Activated T-cell treated with anti-CD3 and anti-CD28 coated beads, Interleukin-2, amount 50 U/mL, for 48 hours (primary cell): ENCODE data around the gene PKNOX2.
A peak's percentile ranks its signal among the peaks of the same experiment; 100 is the strongest.

ENCODE experiments used
- DNase-seq, 2 experiments: peaks; one replicate each; pipeline ENCODE4 v3.0.0-alpha.2; 2020

Gene PKNOX2

DNA sequence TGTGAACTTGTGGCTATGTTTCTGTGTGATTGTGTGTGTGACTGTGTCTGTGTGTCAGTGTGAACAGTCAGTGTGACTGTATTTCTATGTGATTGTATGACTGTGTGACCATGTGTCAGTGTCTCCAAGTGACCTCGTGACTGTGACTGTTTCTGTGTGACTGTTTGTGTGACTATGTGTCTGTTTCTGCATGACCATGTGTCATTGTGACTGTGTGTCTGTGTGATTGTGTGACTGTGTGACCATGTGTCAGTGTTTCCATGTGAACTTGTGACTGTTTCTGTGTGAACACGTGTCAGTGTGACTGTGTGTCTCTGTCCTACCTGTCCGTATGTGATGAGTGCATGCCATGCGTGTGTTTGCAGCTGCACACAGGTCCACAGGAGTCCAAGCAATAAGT, 8.8 kb upstream of the PKNOX2 start:
- DNase-seq = no peak

DNA sequence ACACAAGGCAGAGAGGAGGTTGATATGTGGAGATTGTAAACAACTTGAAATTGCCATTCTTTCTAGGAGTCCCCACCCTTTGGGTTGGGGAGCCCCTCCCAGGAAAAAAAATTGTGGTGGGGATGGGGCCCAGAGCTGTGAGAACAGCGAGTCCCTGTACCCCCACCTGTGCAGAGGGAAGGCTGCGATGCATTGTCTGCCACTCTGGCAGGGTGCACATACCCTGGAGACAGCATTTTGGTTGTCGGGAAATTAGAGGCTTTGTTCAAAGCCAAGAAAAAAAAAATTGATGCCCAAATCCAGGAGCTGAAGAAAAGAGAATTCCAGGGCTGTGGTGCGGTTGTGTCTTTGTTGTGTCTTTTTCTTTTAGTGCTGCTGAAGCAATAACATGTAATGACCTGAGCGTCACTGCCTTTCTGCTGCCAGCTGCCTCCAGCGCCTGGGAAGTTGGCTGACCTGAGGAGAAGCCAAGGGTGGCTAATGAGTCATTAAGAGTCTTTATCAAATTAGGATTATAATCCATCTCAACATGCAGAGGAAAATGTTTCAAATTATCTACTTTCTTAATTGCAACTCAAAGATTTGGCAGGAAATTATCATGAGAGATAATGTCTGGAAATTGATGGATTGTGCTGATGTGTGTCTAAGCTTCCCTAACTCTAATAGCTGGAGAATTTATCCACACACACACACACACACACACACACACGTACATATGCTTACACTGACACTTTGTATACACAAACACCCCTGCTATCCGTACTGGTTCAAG, 8.0 kb upstream of the PKNOX2 start:
- no peak for DNase-seq

GRCh38 chr11:125157118-125157733, 7.3 kb upstream of the PKNOX2 start:
- no peak for DNase-seq

DNA sequence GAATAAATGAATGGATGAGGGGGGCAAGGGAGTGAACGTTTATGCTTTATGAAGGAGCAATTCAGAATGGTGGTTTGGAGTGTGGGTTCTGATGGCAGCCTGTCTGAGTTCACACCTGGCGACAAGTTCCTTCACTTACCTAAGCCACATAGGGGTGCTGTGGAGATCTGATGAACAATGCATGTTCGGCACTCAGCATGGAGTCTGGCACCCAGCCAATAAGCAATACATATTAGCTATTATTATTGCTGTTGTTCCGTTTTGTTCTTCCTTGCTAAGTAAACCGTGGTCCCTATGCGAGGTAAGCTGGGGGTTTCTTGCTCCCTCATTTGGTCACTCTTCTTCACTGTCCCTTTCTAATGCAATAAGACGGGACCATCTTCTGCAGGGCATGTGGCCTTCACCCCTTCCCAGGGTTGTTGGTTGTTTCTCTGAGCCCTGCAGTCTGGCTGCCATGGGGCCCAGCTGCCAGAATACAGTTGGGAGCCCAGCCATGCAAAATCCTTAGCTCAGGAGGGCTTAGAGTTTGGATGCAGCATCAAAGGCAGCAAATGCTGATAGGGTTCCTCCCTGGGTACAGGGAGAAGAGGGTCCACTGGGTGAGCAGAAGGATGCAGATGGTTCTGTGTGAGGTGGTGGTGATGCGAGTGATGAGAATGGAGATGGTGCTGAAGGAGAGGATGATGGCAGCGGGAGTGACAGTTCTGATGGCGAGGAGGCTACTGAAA, 6.4 kb upstream of the PKNOX2 start:
- no peak for DNase-seq

GRCh38 chr11:125162743-125163142, 1.8 kb upstream of the PKNOX2 start:
- no peak for DNase-seq

DNA sequence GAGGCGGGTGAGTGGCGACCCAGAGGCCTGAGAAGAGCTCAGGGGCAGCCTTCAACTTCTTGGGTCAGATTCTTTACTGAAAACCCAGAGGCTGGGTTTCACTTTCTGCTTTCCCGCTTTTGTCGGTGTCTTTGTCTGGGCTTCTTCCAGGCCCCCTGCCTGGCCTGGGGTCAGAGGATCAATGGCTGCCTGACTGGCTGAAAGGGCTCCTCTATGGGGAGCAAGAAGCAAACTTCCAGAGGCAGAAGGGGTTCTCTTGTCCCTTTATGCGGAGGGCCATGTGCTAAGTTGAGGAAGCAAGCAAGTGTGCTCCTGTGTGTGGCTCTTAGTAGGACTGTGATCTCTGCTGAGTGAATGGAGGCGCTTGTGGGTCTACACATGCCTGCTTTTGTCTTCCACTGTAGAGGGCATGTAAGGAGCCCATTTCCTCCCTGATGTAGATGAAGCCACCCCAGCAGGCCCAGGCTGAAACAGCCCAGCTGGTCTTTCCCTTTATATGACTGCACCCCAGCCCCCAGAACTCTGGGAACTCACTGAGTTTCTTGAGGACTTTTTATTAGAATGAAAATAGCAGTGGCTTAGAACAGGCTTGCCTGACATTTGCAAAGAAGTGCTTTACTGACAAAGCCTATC, 1.0 kb upstream of the PKNOX2 start:
- no peak for DNase-seq

DNA sequence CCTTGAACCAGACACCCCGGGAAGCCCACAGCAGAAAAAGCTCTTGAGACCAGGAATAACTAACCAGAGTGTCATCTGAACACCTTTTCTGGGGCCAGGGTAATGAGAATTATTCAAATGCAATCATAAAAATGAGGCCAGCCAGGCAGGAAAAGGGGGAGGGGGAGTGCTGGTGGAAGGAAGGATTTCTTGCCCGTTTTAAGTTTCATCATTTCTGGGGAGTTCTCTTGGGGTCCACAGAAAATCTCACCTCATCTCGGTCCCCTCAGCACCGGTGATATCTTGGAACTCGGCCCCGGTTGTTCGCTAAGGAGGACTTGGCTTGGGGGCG, 495 bp upstream of the PKNOX2 start:
- DNase-seq = no peak

DNA sequence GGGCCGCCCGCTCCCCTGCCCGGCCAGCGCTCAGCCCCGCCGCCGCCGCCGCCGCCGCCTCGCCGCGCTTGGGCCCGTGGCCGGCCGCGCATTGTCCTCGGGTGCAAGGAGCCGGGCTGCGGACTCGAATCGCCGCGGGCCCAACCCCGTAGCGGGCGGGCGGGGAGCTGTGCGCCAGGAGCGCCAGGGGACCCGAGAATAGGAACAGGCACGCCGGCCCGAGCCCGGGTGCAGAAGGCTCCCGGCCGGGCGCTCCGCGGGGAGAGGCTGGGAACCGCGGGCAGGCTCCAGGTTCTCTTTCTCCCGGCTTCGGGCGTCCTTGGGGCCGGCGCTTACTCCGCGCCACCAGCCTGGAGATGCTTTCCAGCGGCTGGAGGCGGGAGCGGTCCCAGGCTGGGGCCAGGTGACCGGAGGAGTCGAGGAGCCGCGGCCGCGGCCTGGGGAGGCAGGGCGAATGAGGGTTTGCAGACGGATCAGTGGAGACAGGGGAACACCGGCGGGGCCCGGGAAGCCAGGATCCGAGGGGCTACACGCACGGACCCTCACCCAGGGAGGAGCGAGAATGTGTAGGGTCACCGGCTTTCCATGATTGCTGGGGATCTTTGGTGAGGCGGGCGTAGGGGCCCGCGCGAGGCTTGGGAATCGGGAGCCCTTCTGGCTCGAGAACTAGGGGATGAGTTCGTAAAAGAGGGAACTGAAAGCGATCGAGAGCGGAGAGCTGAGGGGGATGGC, 726 bp downstream of the PKNOX2 start:
- DNase-seq = peak; percentile 30 to 39

DNA sequence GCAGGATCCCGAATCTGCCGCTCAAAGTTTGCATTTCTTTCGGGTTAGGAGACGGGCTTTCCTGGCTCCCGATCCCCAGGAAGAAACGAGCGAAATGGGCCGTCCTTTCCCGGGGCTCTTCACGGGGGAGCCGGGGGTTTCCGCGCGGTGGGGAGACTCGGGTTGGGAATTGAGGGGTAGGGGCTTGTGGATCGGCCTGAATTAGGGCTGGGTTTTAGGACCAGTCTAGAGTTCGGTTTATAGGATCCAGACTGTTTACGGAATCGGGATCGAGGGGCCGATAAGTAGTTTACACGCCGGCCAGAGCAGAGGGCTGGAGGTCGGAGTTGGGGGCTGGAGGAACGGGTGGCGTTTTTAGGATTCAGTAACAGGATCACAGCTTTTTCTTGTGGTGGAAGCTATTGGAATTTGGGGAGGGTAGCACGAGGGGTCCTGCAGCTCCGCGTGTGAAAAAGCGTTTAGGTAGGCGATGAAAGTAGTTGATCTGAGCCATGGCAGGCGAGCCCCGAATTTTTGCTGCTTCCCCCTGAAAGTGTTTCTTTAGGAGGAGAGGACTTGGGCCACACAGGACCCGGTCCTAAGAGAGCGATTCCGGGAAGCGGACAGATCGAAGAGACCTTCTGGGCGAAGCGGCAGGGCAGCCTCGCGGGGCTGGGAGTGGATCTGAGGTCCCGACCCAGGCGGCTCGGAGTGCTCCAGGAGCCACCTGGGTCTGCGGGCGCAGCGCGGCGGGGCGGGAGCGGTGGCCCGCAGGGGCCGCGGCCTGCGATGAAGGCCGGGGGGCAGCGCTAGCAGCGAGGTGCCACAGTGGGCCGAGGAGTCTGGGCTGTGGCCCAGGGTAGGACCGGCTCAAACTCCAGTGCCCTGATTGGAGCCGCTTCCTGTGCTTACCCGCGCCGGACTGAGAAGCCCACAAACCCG, 1.6 kb downstream of the PKNOX2 start:
- DNase-seq = peak in 1 of 2 experiments; percentile 33

DNA sequence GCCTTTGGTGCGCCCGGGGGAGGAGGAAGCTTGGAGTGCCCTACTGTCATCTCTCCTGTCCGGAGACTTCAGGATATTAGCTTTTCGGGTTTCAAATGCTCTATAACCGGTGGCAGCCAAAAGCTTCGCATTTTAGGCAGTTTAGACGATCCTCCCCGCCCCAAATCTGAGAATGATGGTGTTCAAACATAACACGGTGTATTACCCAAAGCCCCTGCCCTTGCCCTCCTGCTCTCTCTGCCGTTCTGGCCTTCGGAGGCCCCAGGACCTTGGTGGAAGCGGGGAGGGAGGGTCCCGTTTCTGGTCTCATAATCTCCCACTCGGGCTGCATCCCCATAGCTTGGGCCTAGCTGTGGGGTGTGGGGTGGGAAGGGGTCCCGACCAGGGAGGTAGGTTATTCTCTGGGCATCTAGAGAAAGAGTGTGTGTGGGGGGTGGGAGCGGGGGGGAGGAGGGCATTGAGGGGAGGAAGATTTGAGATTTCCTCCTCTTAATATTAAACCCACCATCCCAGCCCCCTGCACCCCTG, 2.3 kb downstream of the PKNOX2 start:
- no peak for DNase-seq

- no peak for DNase-seq
These were observed 2.9 kb downstream of the PKNOX2 start for GRCh38 chr11:125167292-125167953.

DNA sequence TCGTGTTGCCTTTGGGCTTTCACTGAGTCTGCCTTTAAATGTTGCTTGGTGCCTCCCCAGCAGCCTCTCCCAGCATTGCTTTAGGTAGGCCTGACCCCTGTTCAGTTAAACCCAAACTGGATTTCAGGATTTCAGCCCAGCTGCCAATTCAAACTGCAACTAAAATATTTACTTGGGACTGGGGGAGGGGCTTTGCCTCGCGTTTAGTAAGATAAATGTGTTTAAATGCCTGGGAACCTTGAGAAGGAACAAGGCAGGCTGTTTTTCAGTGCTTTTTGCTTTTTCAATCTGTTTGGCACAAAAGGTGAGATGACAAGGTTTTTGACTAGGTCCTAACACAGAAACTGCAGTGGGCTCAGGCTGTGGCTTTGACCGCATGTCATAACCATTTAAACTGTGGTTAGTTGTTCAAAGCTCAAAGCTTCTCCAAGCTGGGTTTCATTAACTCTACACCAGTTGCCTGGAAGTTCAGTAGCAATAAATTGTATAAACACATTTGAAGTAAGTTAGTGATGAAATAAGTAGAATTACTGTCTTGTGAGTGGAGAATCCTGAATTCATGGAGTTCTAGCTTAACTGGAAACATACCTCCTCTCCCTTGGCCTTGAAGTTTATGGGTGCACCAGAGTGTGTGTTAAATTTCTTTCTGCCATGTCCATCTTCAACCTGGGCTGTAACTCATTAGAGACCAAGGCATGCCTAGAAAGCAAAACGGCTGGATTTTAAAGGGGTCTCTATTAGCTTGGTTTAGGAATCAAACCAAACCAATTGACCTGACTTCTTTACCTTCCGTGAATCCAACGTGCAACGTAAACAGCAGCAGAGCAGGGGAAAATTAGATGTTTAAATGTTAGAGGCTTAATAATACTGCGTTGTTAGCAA, 3.6 kb downstream of the PKNOX2 start:
- no peak for DNase-seq

- DNase-seq = no peak
These were observed 4.4 kb downstream of the PKNOX2 start for GRCh38 chr11:125168918-125169456.

DNA sequence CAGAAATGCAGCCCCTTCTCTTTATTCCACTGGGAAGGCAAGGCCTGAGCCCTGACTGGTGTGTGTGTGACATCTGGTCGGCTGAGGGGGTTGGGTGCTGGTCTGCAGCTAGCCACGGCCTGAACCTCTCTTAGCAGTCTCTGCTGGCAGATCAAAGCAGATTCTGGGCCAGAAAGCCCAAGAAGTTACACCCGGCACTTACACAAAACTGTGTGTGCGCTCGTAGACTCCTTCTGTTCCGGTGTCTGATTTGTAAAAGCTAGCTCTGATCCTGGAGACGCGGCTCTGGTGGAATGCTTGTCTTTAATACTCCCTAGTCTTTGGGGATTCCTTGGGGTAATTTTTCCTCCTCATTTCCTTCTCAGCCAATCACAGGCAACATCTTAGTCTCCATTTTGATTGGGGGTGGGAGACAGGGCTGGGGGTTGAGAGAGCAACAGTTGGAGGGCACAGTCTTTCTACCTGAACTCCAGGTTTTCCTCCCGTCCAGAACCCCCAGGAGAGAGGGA, 5.5 kb downstream of the PKNOX2 start:
- no peak for DNase-seq

GRCh38 chr11:125170510-125171031, 6.0 kb downstream of the PKNOX2 start:
- no peak for DNase-seq

DNA sequence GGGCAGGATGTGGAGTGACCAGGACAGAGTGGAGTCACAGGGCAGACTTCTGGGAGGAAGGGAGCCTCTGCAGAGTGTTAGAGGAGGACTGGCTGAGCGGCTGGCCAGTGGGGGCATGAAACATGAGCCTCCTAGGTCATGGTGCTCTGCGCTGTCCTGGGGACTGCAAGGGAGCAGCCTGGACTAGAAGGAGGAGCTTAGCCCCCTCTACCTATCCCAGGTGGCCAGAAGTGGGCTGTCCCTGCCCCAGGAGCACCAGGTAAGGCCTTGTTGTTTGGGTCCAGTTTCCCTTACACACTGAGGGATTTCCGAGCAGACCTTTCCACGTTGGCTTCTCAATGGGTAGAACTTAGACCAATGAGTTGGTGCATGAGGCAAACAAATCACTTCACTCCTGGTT, 7.4 kb downstream of the PKNOX2 start:
- no peak for DNase-seq

DNA sequence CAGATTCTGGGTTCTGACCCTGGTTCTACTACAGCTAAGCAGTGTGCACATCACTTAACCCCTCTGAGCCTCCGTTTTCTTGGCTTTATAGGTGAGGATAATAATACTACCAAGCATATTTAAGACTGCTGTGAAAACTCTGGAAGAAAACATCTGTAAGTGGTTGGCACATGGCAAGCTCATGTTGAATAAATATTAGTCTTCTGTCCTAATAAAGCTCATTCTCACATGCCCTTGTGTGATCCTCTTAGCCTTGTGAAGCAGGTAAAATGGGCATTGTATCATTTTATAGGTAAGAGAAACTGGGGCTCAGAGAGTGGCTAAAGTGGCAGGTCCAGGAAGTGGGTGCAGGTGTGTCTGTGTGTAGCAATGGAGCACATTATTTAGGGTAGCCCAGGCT, 8.5 kb downstream of the PKNOX2 start:
- DNase-seq = no peak

GRCh38 chr11:125173556-125173955, 9.0 kb downstream of the PKNOX2 start:
- no peak for DNase-seq

GRCh38 chr11:125174057-125174456, 9.5 kb downstream of the PKNOX2 start:
- DNase-seq = no peak
